GM19438 (cell line): ENCODE data around the gene OTC.

Source experiments
- ATAC-seq: cut with Tn5 transposase; IDR thresholded peaks from one replicate; pipeline ENCODE4 v1.9.1; 2021; ENCODE audit warnings: low read depth; ENCODE audit not compliant: unreplicated experiment

Gene OTC

DNA sequence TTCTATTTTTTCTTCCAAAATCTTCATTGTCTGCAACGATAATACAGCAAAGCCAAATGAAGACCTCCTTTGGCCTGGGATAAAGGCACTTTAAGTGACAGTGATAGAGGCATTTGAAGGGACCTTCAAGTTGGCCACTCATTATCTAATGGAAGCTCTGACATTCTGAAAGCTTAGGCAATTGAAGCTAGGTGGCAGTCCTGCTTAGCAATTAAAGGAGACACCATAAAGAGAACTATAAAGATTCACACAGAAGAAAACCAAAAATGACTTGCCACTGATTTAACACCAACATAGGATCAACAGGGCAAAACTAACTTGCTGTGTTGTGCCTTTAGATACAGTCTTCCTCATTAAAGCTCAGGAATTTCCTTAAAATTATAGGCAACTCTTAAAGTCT is 105.7 kb downstream of the OTC start:
- ATAC-seq = no peak

GRCh38 chrX:38462257-38462656 is 109.9 kb downstream of the OTC start:
- no peak for ATAC-seq

GRCh38 chrX:38465686-38466085 is 113.3 kb downstream of the OTC start:
- ATAC-seq = no peak

- ATAC-seq = no peak
These were observed 116.3 kb downstream of the OTC start for GRCh38 chrX:38468563-38469157.
